Ovary (tissue), 3 donors: ENCODE measurements around the gene CTU1.

Experiments
- EP300 ChIP-seq: sonication (generic); formaldehyde crosslinking; IDR thresholded peaks from one replicate; pipeline ENCODE4 v1.6.1; 2017; ENCODE audit warnings: antibody characterized with exemption
- POLR2A ChIP-seq: fragments of 450-650 bp; IDR thresholded peaks from one replicate; pipeline ENCODE4 v1.6.1; 2017; ENCODE audit warnings: antibody characterized with exemption, mild to moderate bottlenecking, moderate library complexity
- TF ChIP-seq, protein P1 (sequence below), 3 donors: fragments of 450-650 bp in 2 of 3; fragments of 200-600 bp in 1 of 3; IDR thresholded peaks; one replicate each; pipeline versions ENCODE4 v1.5.1 to v1.8.0; 2016 to 2022; ENCODE audit warnings: antibody characterized with exemption in 3 of 3, mild to moderate bottlenecking in 1 of 3
- donor health status: DM: no; HTN: no; CAD: no.

- TF ChIP-seq, protein P1, sequence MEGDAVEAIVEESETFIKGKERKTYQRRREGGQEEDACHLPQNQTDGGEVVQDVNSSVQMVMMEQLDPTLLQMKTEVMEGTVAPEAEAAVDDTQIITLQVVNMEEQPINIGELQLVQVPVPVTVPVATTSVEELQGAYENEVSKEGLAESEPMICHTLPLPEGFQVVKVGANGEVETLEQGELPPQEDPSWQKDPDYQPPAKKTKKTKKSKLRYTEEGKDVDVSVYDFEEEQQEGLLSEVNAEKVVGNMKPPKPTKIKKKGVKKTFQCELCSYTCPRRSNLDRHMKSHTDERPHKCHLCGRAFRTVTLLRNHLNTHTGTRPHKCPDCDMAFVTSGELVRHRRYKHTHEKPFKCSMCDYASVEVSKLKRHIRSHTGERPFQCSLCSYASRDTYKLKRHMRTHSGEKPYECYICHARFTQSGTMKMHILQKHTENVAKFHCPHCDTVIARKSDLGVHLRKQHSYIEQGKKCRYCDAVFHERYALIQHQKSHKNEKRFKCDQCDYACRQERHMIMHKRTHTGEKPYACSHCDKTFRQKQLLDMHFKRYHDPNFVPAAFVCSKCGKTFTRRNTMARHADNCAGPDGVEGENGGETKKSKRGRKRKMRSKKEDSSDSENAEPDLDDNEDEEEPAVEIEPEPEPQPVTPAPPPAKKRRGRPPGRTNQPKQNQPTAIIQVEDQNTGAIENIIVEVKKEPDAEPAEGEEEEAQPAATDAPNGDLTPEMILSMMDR (IDR thresholded peaks at IDR 0.05), result no peak
- TF ChIP-seq POLR2A, result no peak
- TF ChIP-seq EP300, result no peak
Observed at GRCh38 chr19:51146751-51147150, 38.5 kb upstream of the CTU1 start.
